Embryonic facial prominence (tissue), 1 donor: ENCODE results near the gene IL36RN.
"Not testable (repeated sequence)": the region's sequence is repeated elsewhere in the genome, so short reads cannot be mapped to it uniquely, and the experiment has no call there.

Experiments
- DNase-seq: peaks from one replicate; pipeline ENCODE4 v3.0.0-alpha.2; 2016; ENCODE audit errors: extremely low spot score

Gene IL36RN

GRCh38 chr2:113075030-113075429 lies 16.0 kb downstream of the IL36RN start:
- no peak for DNase-seq

GRCh38 chr2:113075600-113075999 lies 16.6 kb downstream of the IL36RN start:
- DNase-seq = no peak

- DNase-seq = no peak
Observed at GRCh38 chr2:113076954-113077669, 18.1 kb downstream of the IL36RN start.

- DNase-seq = no peak
Observed at GRCh38 chr2:113077921-113078320, 18.9 kb downstream of the IL36RN start.

- DNase-seq = no peak
Observed at GRCh38 chr2:113078350-113078839, 19.4 kb downstream of the IL36RN start.

GRCh38 chr2:113079131-113079530 lies 20.1 kb downstream of the IL36RN start:
- DNase-seq = no peak

- DNase-seq = no peak
Observed at GRCh38 chr2:113080134-113080533, 21.1 kb downstream of the IL36RN start.

GRCh38 chr2:113081488-113082210 lies 22.7 kb downstream of the IL36RN start:
- DNase-seq = no peak

GRCh38 chr2:113083296-113083695 lies 24.3 kb downstream of the IL36RN start:
- DNase-seq = no peak

GRCh38 chr2:113084249-113085000 lies 25.4 kb downstream of the IL36RN start:
- DNase-seq = no peak

GRCh38 chr2:113085542-113085941 lies 26.5 kb downstream of the IL36RN start:
- DNase-seq = no peak

- DNase-seq = no peak
Observed at GRCh38 chr2:113088213-113088992, 29.4 kb downstream of the IL36RN start.

- DNase-seq = no peak
Observed at GRCh38 chr2:113089916-113090315, 30.9 kb downstream of the IL36RN start.

GRCh38 chr2:113091231-113091896 lies 32.4 kb downstream of the IL36RN start:
- no peak for DNase-seq

GRCh38 chr2:113092864-113093612 lies 34.0 kb downstream of the IL36RN start:
- no peak for DNase-seq

GRCh38 chr2:113093613-113093977 lies 34.6 kb downstream of the IL36RN start:
- no peak for DNase-seq

GRCh38 chr2:113096306-113096705 lies 37.3 kb downstream of the IL36RN start:
- DNase-seq = not testable (repeated sequence)

- DNase-seq = not testable (repeated sequence)
Observed at GRCh38 chr2:113096842-113097618, 38.0 kb downstream of the IL36RN start.

- DNase-seq = no peak
Observed at GRCh38 chr2:113098041-113098440, 39.0 kb downstream of the IL36RN start.

- no peak for DNase-seq
Observed at GRCh38 chr2:113098532-113098931, 39.5 kb downstream of the IL36RN start.
